Embryonic facial prominence (tissue), 1 donor: ENCODE data around the gene CLEC2L.

Source experiments
- DNase-seq: peaks from one replicate; pipeline ENCODE4 v3.0.0-alpha.2; 2016; ENCODE audit errors: extremely low spot score

CLEC2L gene

GRCh38 chr7:139523199-139523941 lies at the start of gene CLEC2L:
CLEC2L (plus strand) TSS chr7:139523685; CDS start chr7:139523928, 243 bp downstream.
- no peak for DNase-seq

DNA sequence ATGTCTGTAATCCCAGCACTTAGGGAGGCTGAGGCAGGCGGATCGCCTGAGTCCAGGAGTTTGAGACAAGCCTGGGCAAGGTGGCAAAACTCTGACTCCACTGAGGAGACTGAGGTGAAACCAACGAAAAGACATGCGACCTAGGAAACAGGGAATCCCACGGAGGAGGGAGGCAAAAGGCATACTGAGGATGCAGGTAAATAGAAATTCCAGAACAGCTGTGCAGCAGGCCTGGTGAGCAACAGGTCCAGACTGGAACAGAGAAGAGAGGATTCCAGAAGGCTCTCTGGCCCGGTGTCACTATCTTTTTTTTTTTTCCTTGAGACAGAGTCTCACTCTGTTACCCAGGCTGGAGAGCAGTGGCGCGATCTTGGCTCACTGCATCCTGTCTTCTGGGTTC lies 47.3 kb upstream of the CLEC2L start:
- no peak for DNase-seq

GRCh38 chr7:139476891-139477290 lies 46.6 kb upstream of the CLEC2L start:
- DNase-seq: no peak

GRCh38 chr7:139479620-139480019 lies 43.9 kb upstream of the CLEC2L start:
- no peak for DNase-seq

GRCh38 chr7:139481364-139481763 lies 42.1 kb upstream of the CLEC2L start:
- DNase-seq: no peak

GRCh38 chr7:139482122-139482521 lies 41.4 kb upstream of the CLEC2L start:
- no peak for DNase-seq

DNA sequence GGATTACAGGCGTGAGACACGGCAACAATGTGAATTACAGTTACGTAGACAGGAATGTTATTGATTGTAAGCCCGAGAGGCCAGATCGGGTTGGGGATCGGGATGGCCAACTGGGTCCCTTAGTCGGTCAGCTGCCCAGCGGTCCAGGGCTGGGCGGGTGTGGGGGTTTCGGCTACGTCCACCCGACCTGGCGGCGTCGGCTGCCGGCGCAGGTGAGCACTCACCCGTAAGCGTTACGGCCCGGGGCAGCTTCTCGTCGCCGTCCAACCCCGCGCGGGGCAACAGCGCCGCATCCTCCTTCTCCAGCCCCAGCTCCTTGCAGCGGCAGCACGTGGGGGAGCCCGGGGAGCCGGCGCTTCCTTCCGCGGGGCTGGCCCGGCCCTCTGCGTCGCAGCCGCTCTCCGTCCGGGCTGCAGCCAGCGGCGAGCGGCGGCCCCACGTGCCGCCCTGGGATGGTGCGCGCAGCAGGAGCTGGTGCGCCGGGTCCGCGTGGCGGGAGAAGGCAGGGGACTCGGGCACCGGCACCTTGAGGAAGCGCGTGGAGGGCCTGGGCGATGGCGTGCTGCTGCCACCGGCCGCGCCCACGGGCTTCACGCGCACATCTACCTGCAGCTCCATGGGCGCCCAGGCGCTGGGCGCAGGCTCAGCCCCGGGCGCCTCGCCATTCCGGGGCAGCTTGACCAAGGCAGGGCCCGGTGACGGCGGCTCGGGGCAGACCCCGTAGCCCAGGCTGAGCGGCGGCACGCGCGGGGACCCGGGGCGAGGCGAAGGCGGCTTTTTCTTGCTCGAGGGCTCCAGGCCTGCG lies 40.6 kb upstream of the CLEC2L start:
- DNase-seq: no peak

GRCh38 chr7:139487366-139488080 lies 36.0 kb upstream of the CLEC2L start:
- DNase-seq: no peak

DNA sequence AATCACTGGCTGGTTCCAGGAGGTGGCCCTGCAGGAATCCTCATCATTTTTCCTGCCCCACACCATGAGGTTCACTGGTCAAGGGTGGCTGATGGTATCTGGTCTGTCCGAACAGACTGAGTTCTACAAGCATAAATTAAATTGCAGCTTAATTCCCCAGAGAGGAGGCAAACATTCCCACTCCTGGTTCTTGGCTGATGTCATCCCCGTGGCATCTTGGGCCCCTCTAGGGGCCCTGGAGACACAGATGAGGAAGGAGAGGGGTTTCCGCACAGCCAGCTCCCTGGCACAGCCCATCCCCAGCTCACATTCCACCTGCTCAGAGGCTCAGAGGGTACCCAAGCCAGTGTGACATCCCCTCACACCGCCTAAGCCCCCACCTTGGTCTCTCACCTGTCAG lies 34.7 kb upstream of the CLEC2L start:
- no peak for DNase-seq

DNA sequence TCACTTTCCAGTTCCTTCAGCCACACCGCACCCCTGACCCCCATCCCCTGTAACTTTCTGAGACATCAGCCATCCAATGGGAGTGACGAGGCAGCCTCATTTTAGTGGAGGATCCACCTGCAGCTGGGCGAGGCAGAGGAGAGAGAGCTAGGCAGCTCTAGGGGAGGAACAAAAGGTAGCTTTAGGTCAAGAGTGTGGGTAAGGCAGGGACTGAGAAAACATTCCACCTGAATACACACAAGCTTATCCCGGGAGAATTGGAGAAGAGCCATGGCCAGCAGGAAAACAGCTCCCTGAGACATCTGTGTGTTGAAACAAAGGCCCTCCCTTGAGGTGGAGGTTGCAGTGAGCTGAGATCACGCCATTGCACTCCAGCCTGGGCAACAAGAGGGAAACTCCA lies 33.4 kb upstream of the CLEC2L start:
- DNase-seq: no peak

GRCh38 chr7:139492293-139492692 lies 31.2 kb upstream of the CLEC2L start:
- no peak for DNase-seq

- DNase-seq: no peak
Measured at GRCh38 chr7:139494835-139495579, 28.5 kb upstream of the CLEC2L start.

DNA sequence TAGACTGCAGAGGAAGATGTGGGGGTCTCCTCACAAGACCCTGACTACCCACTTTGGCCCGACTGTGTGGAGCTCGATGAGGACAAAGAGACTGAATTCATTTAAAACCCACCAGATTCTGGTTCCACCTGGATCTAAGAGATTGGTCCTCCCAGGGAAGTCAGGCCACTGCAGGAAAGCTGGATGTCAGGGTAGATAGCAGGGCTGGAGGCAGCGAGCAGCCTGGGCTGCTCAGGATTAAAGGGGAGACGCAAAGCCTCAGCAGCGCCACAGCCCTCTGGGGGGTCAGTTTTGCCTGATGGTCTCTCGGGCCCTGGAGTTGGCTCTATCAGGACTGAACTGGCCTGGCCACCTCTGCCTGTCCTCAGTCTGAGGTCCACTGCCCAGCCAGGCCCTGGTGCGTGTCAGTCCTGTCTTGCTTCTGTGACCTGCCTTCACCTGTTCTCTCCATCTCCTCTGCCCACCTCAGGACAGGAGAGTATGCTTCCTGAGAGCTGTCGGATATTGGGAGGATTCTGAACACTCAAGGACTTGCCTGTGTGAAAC lies 27.8 kb upstream of the CLEC2L start:
- no peak for DNase-seq

- DNase-seq: no peak
Measured at GRCh38 chr7:139496528-139496927, 27.0 kb upstream of the CLEC2L start.

GRCh38 chr7:139500770-139501138 lies 22.7 kb upstream of the CLEC2L start:
- no peak for DNase-seq

GRCh38 chr7:139502226-139502625 lies 21.3 kb upstream of the CLEC2L start:
- no peak for DNase-seq

DNA sequence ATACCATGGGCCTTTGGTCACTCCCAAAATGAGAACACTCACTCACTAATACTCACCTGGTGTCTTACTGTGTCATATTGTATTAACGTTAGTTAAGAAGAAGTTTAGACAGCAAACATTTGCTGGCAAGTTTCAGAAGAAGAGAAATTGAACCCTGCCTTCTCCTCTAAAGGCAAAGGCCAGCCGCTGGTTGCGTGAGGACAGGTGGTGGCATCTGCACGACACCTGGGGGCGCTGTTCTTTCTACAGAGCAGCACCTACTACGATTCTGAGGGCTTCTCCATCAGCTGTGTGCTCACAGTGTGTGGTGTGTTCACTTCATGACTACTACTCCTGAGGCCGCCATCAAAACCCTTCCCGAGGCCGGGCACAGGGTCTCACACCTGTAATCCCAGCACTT lies 17.9 kb upstream of the CLEC2L start:
- DNase-seq: no peak

DNA sequence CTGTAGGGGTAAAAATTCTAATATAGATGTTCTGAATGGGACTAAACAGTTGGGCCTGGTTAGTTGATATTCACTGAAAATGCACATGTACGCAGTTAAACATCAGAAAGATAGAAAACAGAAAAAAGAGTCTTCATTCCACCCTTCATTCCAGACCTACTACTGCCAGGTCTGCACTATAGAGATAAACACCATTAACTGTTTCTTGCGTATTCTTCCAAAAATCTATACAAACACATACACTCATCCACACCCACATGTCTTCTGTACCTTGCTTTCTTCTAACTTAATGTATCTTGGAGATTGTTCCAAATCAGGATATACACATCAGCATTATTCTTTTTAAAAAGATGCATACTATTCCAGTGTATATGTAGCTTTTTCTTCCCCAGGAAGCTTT lies 13.9 kb upstream of the CLEC2L start:
- no peak for DNase-seq

DNA sequence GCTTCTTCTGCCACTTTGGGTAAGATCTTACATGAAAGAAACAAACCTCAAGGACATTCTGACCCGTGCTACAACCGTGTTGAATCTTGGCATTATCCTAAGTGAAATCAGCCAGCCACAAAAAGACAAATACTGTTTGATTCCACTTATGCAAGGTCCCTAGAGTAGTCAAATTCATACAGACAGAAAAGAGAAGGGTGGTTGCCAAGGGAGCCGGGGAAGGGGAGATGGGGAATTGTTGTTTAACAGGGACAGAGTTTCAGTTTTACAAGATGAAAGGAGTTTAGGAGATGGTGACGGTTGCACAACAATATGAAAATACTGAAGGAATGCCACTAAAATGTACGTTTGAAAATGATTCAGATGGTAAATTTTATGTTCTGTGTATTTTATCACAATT lies 12.2 kb upstream of the CLEC2L start:
- DNase-seq: no peak

DNA sequence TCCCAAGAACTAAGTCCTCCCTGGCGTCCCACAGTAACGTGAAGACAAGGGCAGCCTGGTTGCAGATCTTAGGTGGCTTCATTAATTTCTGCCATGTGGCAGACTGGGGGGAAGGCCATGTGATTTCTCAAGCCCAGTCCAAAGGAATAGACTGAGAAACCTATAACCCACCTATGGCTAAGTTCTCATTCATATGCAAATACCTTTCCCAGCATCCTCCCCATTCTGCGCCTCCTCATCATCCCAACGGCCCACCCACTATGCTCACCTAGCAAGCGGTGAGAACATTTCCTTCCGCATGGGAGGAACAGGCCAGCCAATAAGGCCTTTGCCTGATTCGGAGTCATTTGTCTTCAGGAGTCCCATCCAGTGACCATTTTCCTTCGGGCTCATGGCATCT lies 8.2 kb upstream of the CLEC2L start:
- DNase-seq: no peak

DNA sequence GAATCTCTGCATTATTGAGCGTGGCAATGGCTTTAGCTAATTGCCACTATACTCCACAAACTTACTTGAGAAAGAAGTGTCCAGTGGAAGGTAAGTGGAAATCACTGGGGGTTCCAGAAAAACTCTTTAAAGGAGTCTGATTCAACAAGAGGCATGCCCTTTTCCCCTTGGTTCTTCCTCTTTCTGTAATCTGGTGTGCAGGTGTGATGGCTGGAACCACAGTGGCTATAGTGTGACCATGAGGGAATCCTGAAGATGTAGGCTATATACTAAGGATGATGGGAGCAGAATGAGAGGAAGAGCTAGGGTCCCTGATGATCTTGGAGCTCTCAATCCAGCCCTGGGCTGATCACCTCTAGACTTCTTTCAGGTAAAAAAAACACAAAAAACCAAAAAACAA lies 2.0 kb upstream of the CLEC2L start:
- no peak for DNase-seq

DNA sequence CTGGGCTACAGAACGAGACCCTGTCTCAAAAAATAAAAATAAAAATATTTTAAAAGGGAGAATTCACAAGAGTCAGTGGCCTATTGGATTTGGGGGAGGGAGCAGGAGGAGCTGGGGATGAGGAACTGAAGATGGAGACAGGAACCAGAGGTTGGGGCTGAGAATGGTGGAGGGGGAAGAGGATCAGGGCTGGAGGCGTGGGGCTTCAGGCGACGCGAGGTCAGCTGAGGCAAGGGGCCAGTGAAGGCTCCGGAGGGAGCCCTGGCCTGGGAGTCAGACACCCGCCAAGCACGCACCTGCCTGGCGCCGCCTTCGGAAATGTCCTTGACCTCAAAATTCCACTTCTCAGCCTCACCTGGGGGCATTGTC lies 671 bp upstream of the CLEC2L start:
- no peak for DNase-seq
